Breast epithelium (tissue), 3 donors: Measurements from ENCODE around the gene IGFBP7.

Source experiments
- POLR2A ChIP-seq: fragments of 450-650 bp; IDR thresholded peaks from one replicate; pipeline ENCODE4 v1.6.1; 2016; ENCODE audit warnings: antibody characterized with exemption, mild to moderate bottlenecking, moderate library complexity
- POLR2AphosphoS5 ChIP-seq, 3 donors: sonication (generic); formaldehyde crosslinking; IDR thresholded peaks; one replicate each; pipeline ENCODE4 v1.6.1; 2017; ENCODE audit warnings: antibody characterized with exemption in 3 of 3
- TF ChIP-seq, protein P1 (sequence below), 3 donors: fragments of 450-650 bp; IDR thresholded peaks; one replicate each; pipeline ENCODE4 v1.5.1; 2016 to 2017; ENCODE audit warnings: antibody characterized with exemption in 3 of 3, mild to moderate bottlenecking in 3 of 3, moderate library complexity in 3 of 3

DNA sequence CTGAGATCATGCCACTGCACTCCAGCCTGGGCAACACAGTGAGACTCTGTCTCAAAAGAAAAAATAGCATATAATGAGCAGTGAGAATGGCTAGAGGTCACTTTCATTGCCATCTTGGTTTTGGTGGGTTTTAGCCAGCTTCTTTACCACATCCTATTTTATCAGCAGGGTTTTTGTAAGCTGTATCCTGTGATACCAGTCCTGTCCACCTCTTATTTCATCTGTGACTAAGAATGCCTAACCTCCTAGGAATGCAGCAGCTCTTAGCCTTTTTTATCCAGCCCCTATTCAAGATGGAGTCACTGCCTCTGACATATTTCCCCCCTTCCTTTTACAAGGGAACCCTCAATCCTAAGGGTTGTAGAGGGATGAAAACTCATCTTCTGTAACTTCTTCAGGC, 26.1 kb upstream of the IGFBP7 start:
- no peak for TF ChIP-seq POLR2AphosphoS5 (IDR thresholded peaks at IDR 0.05)
- no peak for TF ChIP-seq POLR2A
- TF ChIP-seq, protein P1, sequence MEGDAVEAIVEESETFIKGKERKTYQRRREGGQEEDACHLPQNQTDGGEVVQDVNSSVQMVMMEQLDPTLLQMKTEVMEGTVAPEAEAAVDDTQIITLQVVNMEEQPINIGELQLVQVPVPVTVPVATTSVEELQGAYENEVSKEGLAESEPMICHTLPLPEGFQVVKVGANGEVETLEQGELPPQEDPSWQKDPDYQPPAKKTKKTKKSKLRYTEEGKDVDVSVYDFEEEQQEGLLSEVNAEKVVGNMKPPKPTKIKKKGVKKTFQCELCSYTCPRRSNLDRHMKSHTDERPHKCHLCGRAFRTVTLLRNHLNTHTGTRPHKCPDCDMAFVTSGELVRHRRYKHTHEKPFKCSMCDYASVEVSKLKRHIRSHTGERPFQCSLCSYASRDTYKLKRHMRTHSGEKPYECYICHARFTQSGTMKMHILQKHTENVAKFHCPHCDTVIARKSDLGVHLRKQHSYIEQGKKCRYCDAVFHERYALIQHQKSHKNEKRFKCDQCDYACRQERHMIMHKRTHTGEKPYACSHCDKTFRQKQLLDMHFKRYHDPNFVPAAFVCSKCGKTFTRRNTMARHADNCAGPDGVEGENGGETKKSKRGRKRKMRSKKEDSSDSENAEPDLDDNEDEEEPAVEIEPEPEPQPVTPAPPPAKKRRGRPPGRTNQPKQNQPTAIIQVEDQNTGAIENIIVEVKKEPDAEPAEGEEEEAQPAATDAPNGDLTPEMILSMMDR (IDR thresholded peaks at IDR 0.05), result no peak
